GM21360 (cell line): ENCODE results near the gene SLC41A3.

ENCODE experiments used
- ATAC-seq: cut with Tn5 transposase; IDR thresholded peaks from one replicate; pipeline ENCODE4 v1.9.1; 2021; ENCODE audit warnings: mild to moderate bottlenecking, moderate library complexity; ENCODE audit not compliant: unreplicated experiment

The SLC41A3 gene

DNA sequence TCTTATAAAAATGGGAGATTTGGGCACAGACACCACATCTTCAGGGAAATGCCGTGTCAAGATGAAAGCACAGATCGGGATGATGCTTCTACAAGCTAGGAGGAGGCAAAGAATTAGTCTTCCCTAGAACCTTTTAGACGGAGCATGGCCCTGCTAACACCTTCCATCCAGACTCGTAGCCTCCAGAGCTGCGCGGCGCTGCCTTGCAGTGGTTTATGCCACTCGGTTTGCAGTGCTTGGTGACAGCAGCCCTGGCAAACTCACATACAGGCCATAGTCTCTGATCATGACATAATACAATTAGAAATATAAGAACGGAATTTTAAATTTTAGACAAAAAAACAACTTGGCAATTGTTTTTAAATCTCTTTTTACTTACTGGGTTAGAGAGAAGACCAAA, 37.1 kb upstream of the SLC41A3 start:
- no peak for ATAC-seq

DNA sequence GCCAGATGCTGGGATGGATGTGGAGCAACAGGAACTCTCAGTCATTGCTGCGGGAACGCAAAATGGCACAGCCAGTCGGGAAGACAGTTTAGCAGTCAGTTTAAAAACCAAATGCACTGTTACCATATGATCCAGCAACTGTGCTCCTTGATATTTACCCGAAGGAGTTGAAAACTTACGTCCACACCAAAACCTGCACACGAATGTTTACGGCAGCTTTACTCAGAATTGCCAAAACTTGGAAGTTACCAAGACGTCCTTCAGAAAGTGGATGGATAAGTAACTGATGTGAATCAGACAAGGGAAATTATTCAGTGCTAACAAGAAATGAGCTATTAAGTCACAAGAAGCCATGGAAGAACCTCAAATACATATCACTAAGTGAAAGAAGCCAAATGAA, 36.1 kb upstream of the SLC41A3 start:
- ATAC-seq: no peak

DNA sequence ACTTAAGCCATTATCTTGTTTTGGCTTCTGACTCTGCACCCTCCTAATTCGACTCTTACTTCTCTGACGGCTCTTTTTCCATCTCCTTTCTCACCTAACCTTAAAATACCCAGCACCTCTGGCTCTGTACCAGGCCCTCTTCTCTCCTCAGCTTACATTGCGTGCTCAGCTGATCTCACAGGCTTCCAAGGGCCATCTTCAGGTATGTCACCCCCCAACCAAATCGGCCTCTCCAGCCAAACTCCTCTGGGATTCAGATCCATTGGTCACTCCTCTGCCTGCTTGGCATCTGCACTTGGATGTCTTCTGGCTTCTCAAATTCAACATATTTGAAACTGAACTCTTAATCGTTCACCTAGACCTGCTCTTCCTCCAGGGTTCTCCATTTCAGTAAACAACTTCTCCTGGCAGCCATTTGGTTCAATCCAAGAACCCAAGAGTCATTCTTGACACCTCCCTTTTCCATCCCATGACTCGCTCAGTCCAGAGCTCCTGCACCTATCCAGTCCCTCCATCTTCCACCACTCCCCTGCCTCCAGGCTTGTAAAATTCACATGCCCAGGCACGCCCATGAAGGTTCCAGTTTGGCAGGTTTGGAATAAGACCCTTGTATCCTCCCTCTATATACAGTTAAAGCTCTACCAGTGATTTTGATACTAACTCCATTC, 35.2 kb upstream of the SLC41A3 start:
- no peak for ATAC-seq

DNA sequence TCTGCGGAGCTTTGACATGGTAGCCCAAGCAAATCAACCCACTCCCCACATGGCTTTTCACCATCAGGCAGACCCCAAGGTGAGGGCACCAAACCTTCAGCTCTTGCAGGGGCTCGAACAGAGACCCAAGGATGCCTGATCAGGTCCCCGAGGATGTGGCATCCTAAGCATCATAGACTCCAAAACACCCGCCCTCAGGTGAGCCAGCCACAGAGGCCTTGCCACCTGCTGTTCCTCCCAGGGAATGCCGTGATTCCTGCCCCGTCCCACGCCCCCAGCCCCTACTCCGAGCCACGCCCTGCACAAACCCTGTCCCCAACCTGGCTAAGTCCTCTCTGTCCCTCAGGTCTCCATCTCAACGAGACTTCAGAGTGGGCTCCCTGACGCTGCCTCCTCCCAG, 34.7 kb upstream of the SLC41A3 start:
- ATAC-seq: no peak

DNA sequence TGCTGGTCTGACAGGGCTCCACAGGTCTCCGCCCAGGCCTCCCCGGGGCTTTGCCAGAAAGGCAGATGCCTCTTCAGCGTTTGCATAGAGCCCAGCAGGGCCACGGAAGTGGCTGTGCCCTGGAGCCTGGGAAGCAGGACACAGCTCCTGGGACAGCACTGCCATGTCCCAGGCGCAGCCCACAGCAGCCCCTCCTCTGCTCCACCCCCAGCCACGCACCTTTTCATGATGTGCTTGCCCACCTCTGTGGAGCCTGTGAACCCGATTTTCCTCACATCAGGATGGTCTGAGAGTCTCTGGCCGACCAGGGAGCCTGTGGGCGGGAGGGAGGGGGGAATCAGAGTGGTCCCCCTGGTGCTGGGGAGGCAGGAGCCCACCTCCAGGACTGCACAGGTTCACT, 33.9 kb upstream of the SLC41A3 start:
- no peak for ATAC-seq

DNA sequence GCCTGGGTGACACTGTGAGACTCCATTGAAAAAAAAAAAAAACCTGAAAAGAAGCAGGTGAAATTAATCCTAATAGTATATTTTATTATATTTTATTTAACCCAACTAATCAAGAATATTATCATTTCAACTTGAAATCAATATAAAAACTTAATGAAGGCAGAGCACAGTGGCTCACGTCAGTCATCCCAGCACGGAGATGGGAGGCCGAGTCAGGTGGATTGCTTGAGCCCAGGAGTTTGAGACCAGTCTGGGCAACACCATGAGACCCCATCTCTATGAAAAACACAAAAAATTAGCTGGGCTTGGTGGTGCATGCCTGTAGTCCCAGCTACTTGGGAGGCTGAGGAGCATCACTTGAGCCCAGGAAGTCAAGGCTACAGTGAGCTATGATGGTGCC, 33.3 kb upstream of the SLC41A3 start:
- no peak for ATAC-seq

DNA sequence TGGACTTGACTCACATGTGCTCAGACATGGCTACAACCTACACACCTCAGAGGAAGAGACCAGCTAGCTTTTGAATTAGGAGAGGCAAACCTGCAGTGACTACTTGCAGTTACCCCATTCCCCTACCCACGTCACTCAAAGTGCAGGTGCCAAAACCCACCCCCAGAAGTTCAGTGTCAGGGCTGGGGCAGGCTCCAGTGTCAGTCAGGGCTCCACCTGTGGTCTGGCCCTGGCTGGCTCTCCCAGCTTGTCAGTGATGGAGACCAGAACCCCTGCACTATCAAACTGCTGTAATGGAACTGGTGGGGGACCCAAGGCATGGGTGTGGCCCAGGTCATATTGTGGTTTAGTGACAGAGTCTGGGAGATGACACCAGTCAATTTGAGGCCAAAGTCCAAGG, 32.6 kb upstream of the SLC41A3 start:
- no peak for ATAC-seq

DNA sequence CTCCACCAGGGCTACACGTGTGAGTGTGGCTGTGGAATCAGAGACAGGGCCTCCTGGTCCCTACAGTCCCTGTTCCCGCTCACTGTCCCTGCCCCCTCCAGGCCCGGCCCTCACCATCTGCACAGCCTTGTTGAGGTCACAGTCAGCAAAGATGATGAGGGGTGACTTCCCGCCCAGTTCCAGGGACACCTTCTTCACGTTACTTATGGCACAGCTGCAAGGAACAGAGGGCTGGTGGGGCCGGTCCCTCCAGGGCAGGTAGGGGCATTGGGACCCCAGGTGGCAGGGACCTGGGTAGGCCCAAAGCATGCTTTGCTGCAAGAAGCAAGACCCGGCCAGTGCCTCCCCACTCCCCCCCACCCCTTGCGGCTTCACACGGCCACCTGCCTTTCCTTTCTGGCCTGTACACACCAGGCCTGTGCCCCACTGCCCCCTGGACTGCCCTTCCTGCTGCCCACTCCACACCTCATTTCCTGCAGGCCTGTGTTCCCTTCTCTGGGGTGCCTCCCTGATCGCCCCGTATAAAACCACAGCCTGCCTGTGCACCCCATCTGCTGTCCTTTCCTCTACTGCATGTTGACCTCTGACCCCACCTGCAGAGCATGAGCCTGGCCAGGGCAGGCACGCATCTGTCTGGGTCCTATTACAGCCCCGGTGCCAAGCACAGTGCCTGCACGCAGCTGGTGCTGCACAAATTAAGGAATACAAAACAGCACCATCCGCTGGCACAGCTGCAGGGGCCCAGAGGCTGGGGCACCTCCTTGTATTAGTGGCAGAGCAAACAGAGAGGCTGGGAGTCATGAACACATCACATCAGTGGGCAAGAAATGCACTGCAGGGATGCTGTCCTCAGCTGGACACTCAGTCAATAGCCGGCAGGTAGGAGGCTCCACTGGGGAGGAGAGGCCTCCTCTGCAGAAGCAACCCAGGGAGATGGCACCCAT, 30.8 kb upstream of the SLC41A3 start:
- ATAC-seq: no peak

DNA sequence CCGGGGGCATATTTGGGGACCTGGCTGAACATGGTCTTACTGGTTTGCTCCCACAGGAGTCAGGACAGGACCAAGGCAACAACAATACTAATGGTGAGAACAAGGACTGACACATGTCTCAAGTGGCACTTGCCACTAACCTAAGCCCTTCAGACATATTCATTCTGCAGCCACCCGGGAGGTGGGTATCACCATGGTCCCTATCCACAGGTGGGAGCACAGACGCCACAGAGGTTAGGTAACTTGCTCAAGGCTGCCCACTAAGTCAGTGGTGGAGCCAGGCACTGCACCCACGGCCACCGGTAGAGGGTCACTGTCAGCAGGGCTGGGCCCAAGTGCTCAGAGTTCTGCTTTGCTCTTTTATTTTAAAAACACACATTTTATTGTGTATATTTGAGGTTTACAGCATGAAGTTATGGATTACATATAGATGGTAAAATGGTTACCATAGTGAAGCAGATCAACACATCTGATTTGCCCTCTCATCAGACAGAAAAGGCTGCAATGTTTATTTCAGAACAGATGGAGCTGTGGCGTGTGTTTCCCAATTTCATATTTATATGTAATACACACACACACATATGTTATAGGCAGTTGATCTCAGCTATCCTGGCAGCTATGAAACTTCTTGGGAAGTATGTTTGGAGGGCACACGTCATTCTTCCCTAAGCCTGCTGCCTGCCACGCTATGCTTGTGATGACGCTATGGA, 30.0 kb upstream of the SLC41A3 start:
- ATAC-seq: no peak

DNA sequence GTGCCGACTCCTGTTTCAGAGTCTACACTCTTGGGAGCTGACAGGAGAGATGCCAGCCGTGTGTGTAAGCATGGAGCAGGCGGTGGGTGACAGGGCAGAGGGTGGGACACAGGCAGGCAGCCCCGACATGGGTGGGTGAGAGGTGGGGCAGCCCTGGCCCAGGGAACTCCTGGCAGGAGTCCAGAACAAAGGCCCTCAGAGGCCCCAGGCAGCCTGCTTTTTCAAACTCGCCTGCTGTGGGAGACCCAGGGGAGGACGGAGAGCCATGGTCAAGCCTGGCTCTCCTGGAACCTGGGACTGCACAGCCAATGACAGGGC, 29.3 kb upstream of the SLC41A3 start:
- ATAC-seq: no peak

DNA sequence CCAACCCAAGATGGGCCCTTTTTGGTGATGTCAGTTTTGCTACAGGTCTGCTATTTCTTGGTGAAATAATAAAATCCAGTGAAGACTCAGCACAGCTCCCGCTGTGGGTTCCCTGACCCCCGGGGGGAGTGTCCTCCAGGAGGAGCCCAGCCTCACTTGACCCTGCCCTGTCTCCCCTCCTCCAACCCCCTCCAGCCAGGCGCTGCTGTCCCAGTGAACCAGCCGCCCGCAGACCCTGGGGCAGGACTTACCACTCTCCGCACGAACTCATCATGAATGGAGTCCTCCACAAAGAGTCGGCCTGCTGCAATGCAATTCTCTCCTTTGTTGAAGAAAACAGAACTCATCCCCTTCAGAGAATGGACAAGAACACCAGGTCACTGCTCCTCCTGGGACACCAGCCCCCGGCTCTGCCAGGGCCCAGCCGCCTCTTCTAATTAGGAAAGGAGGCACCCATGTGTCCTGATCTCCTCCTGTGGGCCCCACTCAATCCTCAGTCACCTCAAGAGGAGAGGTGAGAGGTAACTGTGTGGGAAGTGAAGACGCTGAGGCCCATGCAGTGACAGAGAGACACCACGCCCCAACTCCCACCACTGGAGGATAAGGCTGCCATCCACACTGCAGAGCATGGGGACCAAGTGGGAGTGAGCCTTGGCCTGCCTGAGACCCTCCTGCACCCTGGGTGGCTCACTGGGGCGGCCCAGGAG, 28.8 kb upstream of the SLC41A3 start:
- ATAC-seq: no peak

DNA sequence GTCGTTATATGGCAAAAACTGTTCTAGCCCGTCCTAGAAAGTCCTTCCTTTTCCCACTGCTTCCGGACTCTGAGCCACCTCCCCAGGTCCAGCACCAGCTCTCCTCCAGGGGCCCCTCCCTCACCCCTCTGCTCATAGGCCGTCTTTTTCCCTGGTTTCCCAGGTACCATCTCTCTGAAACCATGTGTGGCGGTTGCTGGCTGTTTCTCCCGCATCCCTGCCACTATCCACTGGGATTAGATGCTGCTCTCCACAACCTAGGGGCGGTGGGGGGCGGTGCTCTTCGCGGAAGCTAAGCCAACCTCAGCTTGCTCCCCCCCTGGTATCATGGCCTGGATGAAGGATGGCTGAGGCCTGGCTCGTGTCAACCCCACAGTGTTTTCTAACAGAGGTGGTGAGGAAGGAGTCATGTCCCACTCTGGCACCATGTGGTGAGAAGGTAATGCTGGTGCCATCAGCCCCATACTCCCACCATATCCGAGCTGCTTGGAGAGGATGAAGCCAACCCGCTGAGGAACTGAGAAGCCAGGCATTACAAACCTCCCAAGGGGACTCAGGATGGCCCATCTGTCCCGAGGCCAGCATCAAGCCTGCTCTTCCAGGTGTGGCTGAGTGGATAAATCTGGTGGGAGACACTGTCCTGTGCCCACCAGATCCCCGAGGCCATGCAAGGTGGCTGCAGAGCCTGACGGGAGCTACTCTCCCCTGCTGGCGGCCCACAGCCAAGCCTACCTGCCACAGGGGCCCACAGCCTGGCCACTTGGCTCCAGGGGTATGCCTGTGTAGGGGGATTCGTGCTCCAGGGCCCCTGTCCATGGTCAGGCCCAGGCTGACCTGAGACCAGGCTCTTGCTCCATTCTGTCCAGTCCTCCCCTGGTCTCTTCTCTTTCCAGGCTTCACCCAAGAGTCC, 27.9 kb upstream of the SLC41A3 start:
- ATAC-seq: no peak

DNA sequence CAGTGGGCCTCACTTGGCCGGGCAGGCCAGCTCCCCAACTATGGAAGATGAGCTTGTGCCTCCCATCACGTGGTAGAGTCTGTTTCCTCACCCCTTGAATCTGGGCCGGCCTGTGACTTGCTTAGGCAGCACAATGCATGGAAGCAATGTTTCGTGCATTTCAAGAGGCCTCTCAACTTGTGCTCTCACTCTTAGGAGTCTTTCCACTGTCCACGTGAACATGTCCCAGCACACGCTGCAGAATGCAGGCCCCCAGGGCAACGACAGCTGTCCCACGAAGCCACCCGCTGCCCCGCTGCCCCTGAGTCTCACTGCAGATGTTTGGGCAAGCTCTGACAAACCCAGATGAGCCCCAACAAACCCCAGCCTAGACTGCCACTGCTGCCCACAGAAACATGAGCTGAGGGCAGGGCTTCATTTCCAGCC, 27.2 kb upstream of the SLC41A3 start:
- no peak for ATAC-seq

DNA sequence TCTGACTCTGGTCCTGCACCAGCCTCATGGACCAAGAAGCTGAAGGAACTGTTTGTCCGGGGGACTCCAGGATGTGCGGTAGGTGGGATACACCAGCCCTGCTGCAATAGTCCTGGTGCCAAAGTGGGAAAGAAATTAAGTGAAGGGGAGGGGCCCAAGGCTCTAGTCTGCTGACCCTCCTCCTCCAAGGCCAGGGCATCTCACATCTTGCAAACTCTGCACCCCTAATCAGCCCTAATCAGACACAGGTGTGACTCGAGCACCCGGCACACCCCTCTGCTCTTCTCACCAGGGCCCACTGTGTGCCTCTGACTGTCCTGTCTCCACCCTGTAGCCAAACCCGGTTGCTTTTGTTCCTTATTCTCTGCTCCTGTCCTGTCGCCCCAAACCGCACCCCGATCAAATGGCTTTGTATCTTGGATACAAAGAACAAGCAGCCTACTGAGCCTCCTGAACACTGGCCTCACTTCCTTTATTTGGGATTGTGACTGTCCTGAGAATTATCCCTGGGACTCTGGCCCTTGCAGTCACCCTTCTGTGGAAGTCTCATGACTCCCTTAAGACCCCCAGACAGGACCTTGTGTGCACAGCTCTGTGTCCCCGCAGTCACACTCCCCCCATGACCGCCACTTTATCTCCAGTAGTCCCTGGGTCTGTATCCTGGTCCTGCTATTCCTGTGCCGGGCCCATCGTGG, 26.7 kb upstream of the SLC41A3 start:
- no peak for ATAC-seq

DNA sequence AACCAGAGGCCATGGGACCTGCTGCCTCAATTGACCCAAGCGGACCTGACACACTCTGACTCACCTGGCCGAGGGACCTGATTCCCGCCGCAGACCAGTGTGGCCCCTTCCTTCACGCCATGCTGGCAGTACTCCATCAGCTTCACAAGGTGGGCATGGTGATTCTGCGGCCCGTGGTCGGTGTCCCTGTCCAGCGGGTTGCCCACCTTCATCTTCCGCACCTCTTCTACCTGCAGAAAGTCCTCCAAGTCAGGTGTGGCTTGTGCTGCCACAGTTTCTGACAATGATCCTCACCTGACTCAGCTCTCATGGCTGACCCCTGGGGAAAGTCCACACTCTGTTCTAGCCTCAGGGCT, 25.9 kb upstream of the SLC41A3 start:
- ATAC-seq: no peak

DNA sequence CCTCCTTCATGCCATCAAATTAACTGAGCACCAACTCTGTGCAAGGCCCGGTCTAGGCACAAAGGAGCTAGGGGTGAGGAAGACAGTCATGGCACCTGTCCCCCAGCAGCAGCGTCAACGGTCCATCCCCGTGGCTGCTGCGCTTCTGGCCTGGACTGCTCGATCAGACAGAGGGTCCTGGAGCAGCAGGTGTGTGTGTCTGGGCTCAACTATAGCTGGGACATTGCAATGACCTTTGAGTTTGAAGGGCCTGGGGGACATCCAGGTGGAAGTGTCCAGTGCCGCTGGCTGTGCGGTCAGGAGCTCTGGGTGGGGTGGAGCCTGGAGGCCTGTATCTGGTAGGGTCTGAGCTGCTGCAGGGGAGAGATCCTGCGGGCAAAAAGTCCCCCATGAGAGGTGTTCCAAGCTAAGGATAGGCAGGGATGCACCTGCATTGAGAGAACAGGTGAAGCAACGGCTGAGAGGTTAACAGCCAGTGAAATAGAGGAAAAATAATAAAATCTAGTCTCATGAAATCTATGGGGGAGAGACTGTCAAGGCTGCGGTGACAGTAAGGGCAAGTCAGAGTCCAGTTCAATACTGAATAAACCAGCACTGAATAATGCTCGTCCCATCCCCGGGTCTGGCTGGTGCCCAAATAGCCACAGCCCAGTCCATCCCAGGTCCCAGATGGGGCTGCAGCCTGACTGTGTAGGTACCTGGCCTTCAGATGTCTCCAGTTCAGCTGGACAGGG, 25.4 kb upstream of the SLC41A3 start:
- ATAC-seq: no peak

DNA sequence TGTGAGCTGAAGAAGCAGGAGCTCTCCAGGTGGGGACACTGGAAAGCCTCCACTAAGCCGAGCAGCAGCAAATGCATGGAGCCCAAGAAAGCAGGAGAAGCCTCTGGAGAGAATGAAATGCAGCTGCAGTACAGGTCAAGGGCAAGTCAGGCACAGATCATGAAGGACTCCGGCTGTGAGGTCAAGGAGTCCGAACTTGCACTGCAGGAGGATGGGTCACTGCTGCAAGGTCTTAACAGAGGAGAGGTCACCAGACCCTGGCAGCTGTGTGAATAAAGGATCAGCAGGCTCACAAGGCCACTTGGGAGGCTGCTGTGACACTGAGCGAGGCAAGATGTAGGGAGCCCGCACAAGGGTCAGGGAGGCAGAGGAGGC, 24.7 kb upstream of the SLC41A3 start:
- ATAC-seq: no peak

DNA sequence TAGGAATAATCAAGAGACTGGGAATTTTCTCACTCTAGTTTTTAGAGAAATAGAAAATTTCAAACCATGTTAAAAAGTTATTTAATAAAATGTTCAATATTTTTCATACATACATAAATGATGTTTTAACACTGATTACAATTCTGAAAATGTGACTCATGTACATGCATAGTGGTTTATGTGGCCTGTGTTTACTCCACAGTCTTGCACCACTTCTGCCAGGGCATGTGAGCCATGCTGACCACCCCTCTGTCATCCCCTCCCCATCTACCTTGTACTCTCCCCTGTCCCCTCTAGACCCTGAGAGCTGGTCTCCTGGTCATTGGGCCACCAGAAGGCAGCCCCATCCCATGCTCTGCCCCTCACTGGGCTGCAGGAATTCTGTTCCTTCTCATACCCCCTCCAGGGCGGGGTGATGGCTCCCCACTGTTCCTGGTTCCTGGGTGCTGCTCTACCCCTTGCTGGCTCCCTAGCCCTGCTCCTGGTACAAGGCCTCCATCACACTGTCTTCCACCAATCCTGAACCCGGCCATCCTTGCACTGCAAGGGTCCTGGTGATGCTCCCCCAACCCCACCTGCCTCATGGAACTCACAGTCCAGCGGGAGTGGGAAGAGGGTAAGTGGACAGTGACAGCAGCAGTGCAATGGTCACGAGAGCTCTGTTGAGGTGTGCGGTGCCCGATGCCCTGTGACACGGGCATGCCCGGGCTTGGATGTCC, 24.2 kb upstream of the SLC41A3 start:
- no peak for ATAC-seq
